ENCODE measurements around the gene INAFM2. TPM values are rescaled to one million over a fixed set of nuclear protein-coding genes. Genes with fewer than 3 reads are reported as not detected.

Gene INAFM2
- total and polyA plus RNA-seq, 9 of the 15 experiments (the other 6 are each of a cell fraction or from before 2014, with no cell fraction given) = 11.8 to 43.1 (median 27.2) TPM

DNA sequence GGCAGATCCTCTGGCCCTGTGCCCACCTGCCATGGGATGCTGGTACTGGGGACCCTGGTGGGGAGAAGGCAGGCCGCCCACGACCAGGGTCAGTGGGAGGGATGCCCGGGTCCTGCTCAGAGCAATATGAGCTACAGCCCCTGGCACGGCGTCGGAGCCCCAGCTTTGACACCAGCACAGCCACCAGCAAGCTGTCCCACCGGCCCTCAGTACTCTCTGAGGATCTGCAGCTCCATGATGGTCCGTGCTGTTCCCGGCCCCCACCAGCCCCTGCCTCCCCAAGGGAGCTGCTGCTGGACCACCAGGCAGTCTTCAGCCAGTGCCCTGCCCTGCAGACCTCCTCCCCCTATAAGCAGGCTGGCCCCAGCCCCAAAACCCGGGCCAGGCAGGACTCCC lies 46.0 kb downstream of the INAFM2 start (continued):
- no peak for TF ChIP-seq KLF13 (tag; IDR thresholded peaks at IDR 0.05; ENCODE audit: borderline replicate concordance, low read depth)
- no peak for TF ChIP-seq RBBP5 (IDR thresholded peaks at IDR 0.05; ENCODE audit: borderline replicate concordance, insufficient read depth, low read length, poor library complexity, severe bottlenecking)
- TF ChIP-seq RBM22 (IDR thresholded peaks at IDR 0.05; ENCODE audit: low read depth, low read length, poor library complexity, severe bottlenecking) = no peak
- TF ChIP-seq, protein P1, sequence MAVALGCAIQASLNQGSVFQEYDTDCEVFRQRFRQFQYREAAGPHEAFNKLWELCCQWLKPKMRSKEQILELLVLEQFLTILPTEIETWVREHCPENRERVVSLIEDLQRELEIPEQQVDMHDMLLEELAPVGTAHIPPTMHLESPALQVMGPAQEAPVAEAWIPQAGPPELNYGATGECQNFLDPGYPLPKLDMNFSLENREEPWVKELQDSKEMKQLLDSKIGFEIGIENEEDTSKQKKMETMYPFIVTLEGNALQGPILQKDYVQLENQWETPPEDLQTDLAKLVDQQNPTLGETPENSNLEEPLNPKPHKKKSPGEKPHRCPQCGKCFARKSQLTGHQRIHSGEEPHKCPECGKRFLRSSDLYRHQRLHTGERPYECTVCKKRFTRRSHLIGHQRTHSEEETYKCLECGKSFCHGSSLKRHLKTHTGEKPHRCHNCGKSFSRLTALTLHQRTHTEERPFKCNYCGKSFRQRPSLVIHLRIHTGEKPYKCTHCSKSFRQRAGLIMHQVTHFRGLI (CRISPR knock-in tag; IDR thresholded peaks at IDR 0.05) = no peak
- TF ChIP-seq TARDBP (IDR thresholded peaks at IDR 0.05) = no peak
- no peak for TF ChIP-seq ZBED1 (IDR thresholded peaks at IDR 0.05)
- TF ChIP-seq GTF2F1 (IDR thresholded peaks at IDR 0.05; ENCODE audit: low read depth, low read length) = no peak
- TF ChIP-seq, protein P2, sequence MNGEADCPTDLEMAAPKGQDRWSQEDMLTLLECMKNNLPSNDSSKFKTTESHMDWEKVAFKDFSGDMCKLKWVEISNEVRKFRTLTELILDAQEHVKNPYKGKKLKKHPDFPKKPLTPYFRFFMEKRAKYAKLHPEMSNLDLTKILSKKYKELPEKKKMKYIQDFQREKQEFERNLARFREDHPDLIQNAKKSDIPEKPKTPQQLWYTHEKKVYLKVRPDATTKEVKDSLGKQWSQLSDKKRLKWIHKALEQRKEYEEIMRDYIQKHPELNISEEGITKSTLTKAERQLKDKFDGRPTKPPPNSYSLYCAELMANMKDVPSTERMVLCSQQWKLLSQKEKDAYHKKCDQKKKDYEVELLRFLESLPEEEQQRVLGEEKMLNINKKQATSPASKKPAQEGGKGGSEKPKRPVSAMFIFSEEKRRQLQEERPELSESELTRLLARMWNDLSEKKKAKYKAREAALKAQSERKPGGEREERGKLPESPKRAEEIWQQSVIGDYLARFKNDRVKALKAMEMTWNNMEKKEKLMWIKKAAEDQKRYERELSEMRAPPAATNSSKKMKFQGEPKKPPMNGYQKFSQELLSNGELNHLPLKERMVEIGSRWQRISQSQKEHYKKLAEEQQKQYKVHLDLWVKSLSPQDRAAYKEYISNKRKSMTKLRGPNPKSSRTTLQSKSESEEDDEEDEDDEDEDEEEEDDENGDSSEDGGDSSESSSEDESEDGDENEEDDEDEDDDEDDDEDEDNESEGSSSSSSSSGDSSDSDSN (IDR thresholded peaks at IDR 0.05; ENCODE audit: borderline replicate concordance in 1 of 2, low read depth in 2 of 2, low read length in 2 of 2) = no peak
- no peak for TF ChIP-seq NFRKB (IDR thresholded peaks at IDR 0.05; ENCODE audit: low read depth)

Data from K562 (cell line).